ENCODE data around the gene SPEG. TPM values are rescaled to one million over a fixed set of nuclear protein-coding genes. Genes with fewer than 3 reads are reported as not detected.

The SPEG gene
- total and polyA plus RNA-seq, 2 of the 13 experiments (the other 11 are each of a cell fraction or from before 2014, with no cell fraction given), result 0.18 to 0.24 TPM

GRCh38 chr2:219388121-219388906, 46.3 kb upstream of the SPEG start (continued):
- no peak for TF ChIP-seq RNF219 (CRISPR knock-in tag; IDR thresholded peaks at IDR 0.05)
- TF ChIP-seq ZIK1 (CRISPR knock-in tag; IDR thresholded peaks at IDR 0.05; ENCODE audit: borderline replicate concordance, low read depth), result peak; percentile 74; the same call in 1 of the 2 replicates
- TF ChIP-seq ZNF879 (CRISPR knock-in tag; IDR thresholded peaks at IDR 0.05), result 0 out of 2 replicates have a peak, but pooled peaks have one; percentile 61
- TF ChIP-seq UBTF (CRISPR knock-in tag; IDR thresholded peaks at IDR 0.05), result peak; percentile 45; the same call in 1 of the 2 replicates
- 0 out of 2 replicates have a peak, but pooled peaks have one; percentile 62 for TF ChIP-seq SIN3A (IDR thresholded peaks at IDR 0.05; ENCODE audit: borderline replicate concordance, low read depth, low read length)
- TF ChIP-seq ZNF331 (CRISPR knock-in tag; IDR thresholded peaks at IDR 0.05), result peak; percentile 34; the same call in 1 of the 2 replicates
- no peak for TF ChIP-seq ZNF432 (CRISPR knock-in tag; IDR thresholded peaks at IDR 0.05; ENCODE audit: borderline replicate concordance)
- peak; percentile 96; the same call in 1 of the 2 replicates for TF ChIP-seq ZNF556 (CRISPR knock-in tag; IDR thresholded peaks at IDR 0.05; ENCODE audit: borderline replicate concordance)
- no peak for TF ChIP-seq DPF2 (CRISPR knock-in tag; IDR thresholded peaks at IDR 0.05; ENCODE audit: borderline replicate concordance, low read depth)
- TF ChIP-seq ZNF891 (CRISPR knock-in tag; IDR thresholded peaks at IDR 0.05), result 0 out of 2 replicates have a peak, but pooled peaks have one; percentile 22
- peak; percentile 22; the same call in 1 of the 2 replicates for TF ChIP-seq ISL2 (CRISPR knock-in tag; IDR thresholded peaks at IDR 0.05)
- 0 out of 2 replicates have a peak, but pooled peaks have one; percentile 44 for TF ChIP-seq ARNTL (CRISPR knock-in tag; IDR thresholded peaks at IDR 0.05)
- no peak for TF ChIP-seq HOMEZ (CRISPR knock-in tag; IDR thresholded peaks at IDR 0.05; ENCODE audit: low read depth)
- peak; percentile 49; the same call in 1 of the 2 replicates for TF ChIP-seq RXRB (CRISPR knock-in tag; IDR thresholded peaks at IDR 0.05; ENCODE audit: borderline replicate concordance)
- TF ChIP-seq MYC (CRISPR knock-in tag; IDR thresholded peaks at IDR 0.05; ENCODE audit: borderline replicate concordance), result peak; percentile 34; the same call in 1 of the 2 replicates
- peak; percentile 63; the same call in 1 of the 2 replicates for TF ChIP-seq POGZ (CRISPR knock-in tag; IDR thresholded peaks at IDR 0.05)
- TF ChIP-seq SSRP1 (CRISPR knock-in tag; IDR thresholded peaks at IDR 0.05), result no peak
- peak; percentile 26; the same call in 1 of the 2 replicates for TF ChIP-seq ZNF430 (CRISPR knock-in tag; IDR thresholded peaks at IDR 0.05)
- peak; percentile 64; the same call in 1 of the 2 replicates for TF ChIP-seq KDM2A (CRISPR knock-in tag; IDR thresholded peaks at IDR 0.05; ENCODE audit: borderline replicate concordance, low read depth)
- TF ChIP-seq PRMT3 (CRISPR knock-in tag; IDR thresholded peaks at IDR 0.05; ENCODE audit: borderline replicate concordance, low read depth), result no peak
- TF ChIP-seq CREB1 (IDR thresholded peaks at IDR 0.05), result peak; percentile 40; the same call in 1 of the 2 replicates
- TF ChIP-seq CREB1 (CRISPR knock-in tag; IDR thresholded peaks at IDR 0.05), result no peak
